Ishikawa (cell line): ENCODE results near the gene PSAP.

Experiments used
- CEBPB ChIP-seq: IDR thresholded peaks from 2 replicates; pipeline ENCODE4 v1.6.1; 2012
- CREB1 ChIP-seq: IDR thresholded peaks from 2 replicates; pipeline ENCODE4 v1.6.1; 2012; ENCODE audit warnings: low read depth
- EGR1 ChIP-seq: IDR thresholded peaks from 2 replicates; pipeline ENCODE4 v1.6.1; 2012
- EP300 ChIP-seq: IDR thresholded peaks from 2 replicates; pipeline ENCODE4 v1.6.1; 2012; ENCODE audit warnings: borderline replicate concordance
- FOXM1 ChIP-seq: IDR thresholded peaks from 2 replicates; pipeline ENCODE4 v1.6.1; 2012; ENCODE audit warnings: low read depth, borderline replicate concordance
- MAX ChIP-seq: IDR thresholded peaks from 2 replicates; pipeline ENCODE4 v1.6.1; 2012
- RAD21 ChIP-seq: IDR thresholded peaks from 2 replicates; pipeline ENCODE4 v1.6.1; 2012; ENCODE audit warnings: low read depth
- REST ChIP-seq: IDR thresholded peaks from 2 replicates; pipeline ENCODE4 v1.6.1; 2012; ENCODE audit warnings: low read depth, mild to moderate bottlenecking
- TAF1 ChIP-seq: IDR thresholded peaks from 2 replicates; pipeline ENCODE4 v1.6.1; 2012; ENCODE audit warnings: low read depth, mild to moderate bottlenecking
- USF1 ChIP-seq: IDR thresholded peaks from 2 replicates; pipeline ENCODE4 v1.6.1; 2012
- YY1 ChIP-seq: IDR thresholded peaks from 2 replicates; pipeline ENCODE4 v1.6.1; 2012; ENCODE audit warnings: low read depth
- ZBTB7A ChIP-seq: IDR thresholded peaks from 2 replicates; pipeline ENCODE4 v1.6.1; 2012; ENCODE audit warnings: low read depth

- TF ChIP-seq EGR1 (no peak), YY1 (no peak), REST (no peak), FOXM1 (no peak), EP300 (no peak), RAD21 (no peak), TAF1 (no peak), CREB1 (no peak), CEBPB (no peak), MAX (no peak), ZBTB7A (no peak), USF1 (no peak)
Measured at GRCh38 chr10:71814922-71815411, 36.1 kb downstream of the PSAP start.
